NT2/D1 (cell line): Measurements from ENCODE around the gene PPM1L.

ENCODE experiments used
- SUZ12 ChIP-seq: IDR thresholded peaks from 2 replicates; pipeline ENCODE4 v1.6.1; 2011; ENCODE audit not compliant: insufficient read length, insufficient read depth; ENCODE audit errors: extremely low read depth
- YY1 ChIP-seq: IDR thresholded peaks from 2 replicates; pipeline ENCODE4 v1.6.1; 2011; ENCODE audit not compliant: insufficient read length, insufficient read depth
- ZNF274 ChIP-seq: IDR thresholded peaks from 2 replicates; pipeline ENCODE4 v1.6.1; 2011; ENCODE audit warnings: mild to moderate bottlenecking, low read depth, low read length

DNA sequence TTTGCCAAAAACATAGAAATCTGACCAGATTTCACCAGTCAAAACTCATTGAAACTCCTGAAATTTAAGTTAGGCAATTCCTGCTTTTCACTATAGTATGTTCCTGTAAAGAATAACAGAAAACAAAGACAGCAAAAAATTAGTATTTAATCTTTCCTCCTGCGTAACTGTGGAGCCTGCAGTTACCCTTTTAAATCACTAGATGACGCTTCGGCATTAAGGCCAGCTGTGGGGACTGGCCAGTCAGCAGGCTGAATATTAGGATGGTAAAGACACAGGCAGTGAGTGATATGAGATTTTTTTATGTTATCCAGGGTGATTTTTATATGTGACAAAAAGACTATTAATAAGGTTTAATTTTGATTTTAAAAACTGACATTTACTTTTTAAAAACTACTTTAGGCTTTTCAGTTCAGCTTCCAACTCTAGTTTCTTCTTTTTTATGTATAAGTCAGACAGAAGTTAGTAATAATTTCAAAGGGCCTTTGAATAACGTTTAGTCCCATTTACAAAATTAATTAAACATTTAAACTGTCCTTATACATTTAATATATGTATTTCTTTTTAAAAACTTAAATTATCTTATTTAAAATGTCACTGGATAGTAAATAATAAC, 165.1 kb downstream of the PPM1L start:
- TF ChIP-seq SUZ12, result no peak
- no peak for TF ChIP-seq ZNF274
- no peak for TF ChIP-seq YY1
